ENCODE results near the gene ELK3.

The ELK3 gene

DNA sequence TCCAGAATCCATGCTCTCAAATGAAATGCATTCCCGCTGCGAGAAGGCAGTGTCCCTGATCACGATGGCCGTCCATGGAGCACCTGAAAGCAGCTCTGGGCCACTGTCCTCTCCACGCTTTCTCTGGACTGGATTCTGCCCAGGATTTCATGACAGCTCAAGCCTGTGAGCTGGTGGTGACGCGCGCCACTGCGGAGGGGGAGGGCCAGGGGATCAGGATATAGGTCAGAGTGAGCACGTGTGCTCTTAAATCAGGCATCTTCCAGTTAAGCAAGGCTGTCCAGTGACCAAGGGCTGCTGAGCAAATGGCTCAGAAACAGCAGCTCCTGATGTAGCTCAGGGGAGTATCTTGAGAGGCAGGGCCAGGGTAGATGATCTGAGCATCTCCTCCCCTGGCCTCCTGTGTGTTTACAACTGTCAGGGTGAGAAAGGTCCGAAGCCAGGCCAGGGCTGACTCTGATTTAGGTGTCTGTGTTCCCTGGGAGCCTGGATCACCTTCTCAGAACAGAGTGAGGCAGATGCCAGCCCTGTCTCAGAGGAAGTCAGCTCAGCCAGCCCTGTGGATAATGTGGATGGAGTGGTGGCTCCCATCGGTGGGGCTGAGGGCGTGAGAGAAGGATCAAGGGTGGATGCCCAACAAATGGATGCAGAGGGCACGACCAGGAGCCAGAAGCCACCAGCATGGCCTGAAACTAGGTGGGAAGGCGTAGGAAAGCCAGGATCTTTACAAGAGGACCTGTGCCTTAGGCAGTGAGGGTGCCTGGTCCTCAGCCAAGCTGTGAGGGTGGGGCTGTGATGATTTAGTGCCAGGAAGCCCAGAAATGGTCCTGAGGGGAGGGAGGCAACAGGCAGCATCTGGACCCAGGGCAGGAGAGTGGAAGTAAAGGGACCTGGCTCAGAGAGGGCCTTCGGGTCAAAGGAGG lies 55.3 kb downstream of the ELK3 start:
- Histone ChIP-seq H3K9ac (ENCODE audit: low read length) (no peak overlapping the region), H3K27me3 (ENCODE audit: control insufficient read depth in 1 of 2, insufficient read depth in 2 of 2, low read length in 2 of 2) (no peaks in the 10 kb centered on the region), H3K4me3 (ENCODE audit: low read depth in 1 of 2, low read length in 2 of 2) (no peak overlapping the region), H3K36me3 (ENCODE audit: insufficient read depth, low read length) (peaks cover 23% of the 10 kb centered on the region), H3K27ac (ENCODE audit: low read depth, low read length) (peak overlapping the region; percentile 23), H3K9me3 (ENCODE audit: low read length) (no peaks in the 10 kb centered on the region), H3K4me1 (ENCODE audit: insufficient read depth, low read length) (peaks cover 23% of the 10 kb centered on the region)

DNA sequence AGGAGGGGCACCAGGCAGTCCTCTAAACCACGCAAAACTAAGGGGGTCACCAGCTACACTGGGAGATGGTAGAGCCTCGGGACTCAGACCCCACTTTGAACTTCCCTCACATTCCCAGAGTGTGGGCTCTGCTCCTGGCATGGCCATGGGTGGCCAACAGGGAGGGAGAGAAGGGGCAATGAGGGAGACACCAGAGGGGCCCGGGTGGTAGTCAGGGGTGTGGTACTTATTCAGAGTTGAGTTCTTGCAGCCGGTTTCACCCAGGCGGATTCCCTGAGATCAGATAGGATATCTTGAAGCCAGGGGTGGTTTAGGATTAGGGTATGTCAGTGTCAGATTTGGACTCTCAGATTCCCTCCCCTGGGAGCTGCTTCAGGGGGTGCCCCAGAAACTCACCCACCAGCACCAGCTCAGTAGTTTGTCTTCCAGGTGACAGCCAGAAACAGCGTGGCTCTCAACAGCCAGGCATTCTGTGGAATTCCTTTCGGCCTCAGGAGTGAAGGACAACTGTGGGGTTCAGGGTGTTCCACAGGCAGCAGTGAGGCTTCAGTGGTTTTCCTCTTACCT lies 56.0 kb downstream of the ELK3 start:
- Histone ChIP-seq H3K36me3 (ENCODE audit: insufficient read depth, low read length) (peaks cover 23% of the 10 kb centered on the region), H3K9me3 (ENCODE audit: low read length) (no peaks in the 10 kb centered on the region), H3K27ac (ENCODE audit: low read depth, low read length) (no peak overlapping the region), H3K9ac (ENCODE audit: low read length) (no peak overlapping the region), H3K4me3 (ENCODE audit: low read depth in 1 of 2, low read length in 2 of 2) (no peak overlapping the region), H3K27me3 (ENCODE audit: control insufficient read depth in 1 of 2, insufficient read depth in 2 of 2, low read length in 2 of 2) (no peaks in the 10 kb centered on the region), H3K4me1 (ENCODE audit: insufficient read depth, low read length) (peaks cover 28% of the 10 kb centered on the region)

DNA sequence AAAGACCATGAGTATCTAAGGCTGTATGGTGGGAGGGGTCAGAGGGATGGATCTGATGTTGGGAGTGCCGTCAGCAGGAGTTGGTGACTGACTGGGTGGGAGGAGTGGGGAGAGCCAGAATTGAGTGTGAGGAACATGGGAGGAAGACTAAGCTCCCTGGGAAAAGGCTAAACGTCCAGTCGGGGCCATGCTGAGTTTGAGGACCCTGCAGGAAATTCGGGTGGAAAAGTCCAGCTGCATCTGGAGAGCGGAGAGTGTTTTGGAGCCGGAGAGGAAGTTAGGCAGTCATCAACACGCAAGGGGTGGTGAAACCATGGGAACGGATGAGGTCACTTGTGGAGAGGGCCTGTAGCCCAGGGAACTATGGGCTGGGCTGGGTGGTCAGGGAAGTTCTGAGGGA lies 60.9 kb downstream of the ELK3 start:
- Histone ChIP-seq H3K9ac (ENCODE audit: low read length) (no peak overlapping the region), H3K9me3 (ENCODE audit: low read length) (no peaks in the 10 kb centered on the region), H3K36me3 (ENCODE audit: insufficient read depth, low read length) (peaks cover 5% of the 10 kb centered on the region), H3K27ac (ENCODE audit: low read depth, low read length) (no peak overlapping the region), H3K4me1 (ENCODE audit: insufficient read depth, low read length) (peaks cover 43% of the 10 kb centered on the region), H3K27me3 (ENCODE audit: control insufficient read depth in 1 of 2, insufficient read depth in 2 of 2, low read length in 2 of 2) (no peaks in the 10 kb centered on the region), H3K4me3 (ENCODE audit: low read depth in 1 of 2, low read length in 2 of 2) (no peak overlapping the region)

DNA sequence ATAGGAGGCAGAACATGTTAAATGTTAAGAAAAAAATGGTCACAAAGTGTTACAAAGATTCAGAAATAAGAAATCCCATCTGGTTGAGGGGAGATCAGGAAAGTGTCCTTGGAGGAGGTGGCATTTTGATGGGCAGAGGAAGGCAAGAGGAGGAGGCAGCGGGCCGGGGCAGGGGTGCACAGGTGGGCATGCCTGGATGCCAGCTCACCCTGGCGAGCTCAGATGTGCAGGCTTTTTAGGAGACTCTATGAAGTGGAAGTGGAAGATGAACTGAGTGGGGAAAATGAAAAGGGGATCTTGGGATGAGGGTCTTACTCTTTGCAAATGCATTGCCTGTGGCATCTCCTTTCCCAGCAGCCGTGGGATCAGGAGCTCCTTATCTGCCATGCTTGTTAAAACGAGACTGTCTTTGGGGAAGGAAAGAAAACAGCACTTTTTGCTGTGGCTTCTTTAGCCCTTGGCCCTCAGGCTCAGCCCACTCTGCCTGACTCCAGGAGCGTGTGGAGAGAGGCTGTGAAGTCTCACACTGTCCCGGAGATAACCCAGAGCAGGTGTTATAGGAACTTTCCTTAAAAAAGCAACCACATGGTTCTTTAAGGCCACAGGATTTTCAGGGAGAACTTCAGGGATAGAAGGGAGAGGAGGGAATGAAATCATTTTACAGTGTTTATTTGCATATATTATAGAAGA lies 62.6 kb downstream of the ELK3 start:
- Histone ChIP-seq H3K4me3 (ENCODE audit: low read depth in 1 of 2, low read length in 2 of 2) (no peak overlapping the region), H3K27ac (ENCODE audit: low read depth, low read length) (peak overlapping the region; percentile 54), H3K4me1 (ENCODE audit: insufficient read depth, low read length) (peaks cover 38% of the 10 kb centered on the region), H3K27me3 (ENCODE audit: control insufficient read depth in 1 of 2, insufficient read depth in 2 of 2, low read length in 2 of 2) (no peaks in the 10 kb centered on the region), H3K9ac (ENCODE audit: low read length) (no peak overlapping the region), H3K9me3 (ENCODE audit: low read length) (no peaks in the 10 kb centered on the region), H3K36me3 (ENCODE audit: insufficient read depth, low read length) (peaks cover 11% of the 10 kb centered on the region)

DNA sequence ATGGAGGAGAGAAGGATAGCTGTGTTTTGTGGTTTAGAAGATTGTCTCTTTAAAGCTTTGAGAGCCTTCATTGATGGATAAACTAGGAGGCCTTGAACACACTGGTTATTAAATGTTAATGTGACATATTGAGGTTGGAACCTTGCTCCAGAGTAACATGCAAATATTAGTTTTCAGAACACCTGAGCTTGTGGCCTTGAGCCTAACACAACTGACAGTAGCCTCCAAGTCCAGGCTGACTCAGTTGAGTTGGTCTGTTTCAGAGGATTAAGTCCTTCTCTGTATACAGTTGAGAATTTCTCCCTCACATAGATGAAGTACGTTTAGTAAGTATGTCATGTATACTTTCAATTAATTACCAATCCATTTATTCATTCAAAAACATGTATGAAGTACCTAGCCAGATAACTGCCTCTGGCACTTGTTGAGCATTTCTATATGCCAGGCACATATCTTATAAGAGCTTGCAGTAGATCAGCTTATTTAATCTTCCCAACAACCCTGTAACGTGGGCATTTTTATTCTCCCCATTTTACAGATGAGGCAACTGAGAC lies 63.5 kb downstream of the ELK3 start:
- Histone ChIP-seq H3K4me1 (ENCODE audit: insufficient read depth, low read length) (peaks cover 45% of the 10 kb centered on the region), H3K27ac (ENCODE audit: low read depth, low read length) (peak overlapping the region; percentile 54), H3K4me3 (ENCODE audit: low read depth in 1 of 2, low read length in 2 of 2) (no peak overlapping the region), H3K36me3 (ENCODE audit: insufficient read depth, low read length) (peaks cover 9% of the 10 kb centered on the region), H3K27me3 (ENCODE audit: control insufficient read depth in 1 of 2, insufficient read depth in 2 of 2, low read length in 2 of 2) (no peaks in the 10 kb centered on the region), H3K9me3 (ENCODE audit: low read length) (no peaks in the 10 kb centered on the region), H3K9ac (ENCODE audit: low read length) (no peak overlapping the region)

DNA sequence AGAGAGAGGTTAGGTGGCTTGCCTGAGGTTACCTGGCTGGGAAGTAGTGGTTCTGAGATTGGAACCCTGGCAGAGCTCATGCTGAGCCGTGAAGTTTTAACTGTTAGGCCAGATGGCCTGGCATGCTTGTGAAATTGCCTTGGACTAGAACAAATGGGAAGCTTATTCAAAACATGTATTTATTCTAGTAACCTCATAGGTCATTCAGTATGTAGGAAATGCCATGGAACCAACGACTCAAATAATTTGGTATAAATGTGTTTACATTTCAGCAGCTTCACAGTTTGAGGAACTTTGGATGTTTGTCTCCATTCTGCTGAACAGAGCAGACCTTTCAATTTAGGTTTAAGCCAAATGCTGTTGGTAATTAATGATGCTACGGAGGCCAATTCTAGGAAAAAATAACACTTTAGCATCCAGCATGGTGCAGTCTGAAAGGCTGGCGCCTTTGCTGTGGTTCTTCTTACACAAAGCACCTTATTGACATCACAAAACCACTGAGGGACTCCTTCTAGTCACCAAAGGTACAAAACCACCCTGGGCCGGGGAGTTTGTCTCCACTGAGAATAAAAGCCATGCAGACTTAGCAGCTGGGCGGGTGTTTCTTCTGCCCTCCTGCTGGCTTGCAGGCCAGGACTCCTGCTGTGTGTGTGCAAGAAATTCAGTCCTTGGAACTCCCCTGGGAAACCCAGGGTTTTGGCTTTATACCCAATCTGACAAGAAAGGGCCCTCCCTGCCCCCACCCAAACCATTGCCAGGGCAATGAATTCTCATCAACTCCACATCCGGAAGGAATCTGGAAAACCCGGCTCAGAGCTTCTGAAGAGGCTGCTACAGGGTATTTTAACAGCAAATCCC lies 64.2 kb downstream of the ELK3 start:
- peaks cover 9% of the 10 kb centered on the region for H3K36me3 ChIP-seq (ENCODE audit: insufficient read depth, low read length)
- no peak overlapping the region for H3K4me3 ChIP-seq (ENCODE audit: low read depth in 1 of 2, low read length in 2 of 2)
- H3K27ac ChIP-seq (ENCODE audit: low read depth, low read length) = peak overlapping the region; percentile 67
- H3K9me3 ChIP-seq (ENCODE audit: low read length) = no peaks in the 10 kb centered on the region
- H3K9ac ChIP-seq (ENCODE audit: low read length) = no peak overlapping the region
- H3K27me3 ChIP-seq (ENCODE audit: control insufficient read depth in 1 of 2, insufficient read depth in 2 of 2, low read length in 2 of 2) = no peaks in the 10 kb centered on the region
- peaks cover 52% of the 10 kb centered on the region for H3K4me1 ChIP-seq (ENCODE audit: insufficient read depth, low read length)

DNA sequence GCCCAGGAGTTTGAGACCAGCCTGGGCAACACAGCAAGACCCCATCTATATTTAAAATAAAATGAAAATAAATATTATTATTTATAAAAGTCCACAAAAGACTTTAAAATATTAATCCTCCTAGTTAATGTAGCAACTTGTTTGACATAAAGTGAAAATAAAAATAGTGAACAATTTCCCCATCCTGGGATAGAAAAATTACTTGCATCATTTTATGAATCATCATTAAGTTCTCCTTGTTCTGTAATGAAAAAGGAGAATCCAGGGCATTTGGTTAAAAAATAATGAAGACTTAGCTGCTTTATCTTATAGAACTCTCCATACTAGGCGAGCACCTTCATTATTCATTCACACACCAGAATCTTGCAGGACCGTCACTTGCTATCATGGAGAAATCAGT lies 66.1 kb downstream of the ELK3 start:
- H3K4me1 ChIP-seq (ENCODE audit: insufficient read depth, low read length) = peaks cover 48% of the 10 kb centered on the region
- H3K4me3 ChIP-seq (ENCODE audit: low read depth in 1 of 2, low read length in 2 of 2) = no peak overlapping the region
- no peaks in the 10 kb centered on the region for H3K27me3 ChIP-seq (ENCODE audit: control insufficient read depth in 1 of 2, insufficient read depth in 2 of 2, low read length in 2 of 2)
- no peaks in the 10 kb centered on the region for H3K9me3 ChIP-seq (ENCODE audit: low read length)
- H3K36me3 ChIP-seq (ENCODE audit: insufficient read depth, low read length) = peaks cover 16% of the 10 kb centered on the region
- H3K9ac ChIP-seq (ENCODE audit: low read length) = no peak overlapping the region
- H3K27ac ChIP-seq (ENCODE audit: low read depth, low read length) = no peak overlapping the region

DNA sequence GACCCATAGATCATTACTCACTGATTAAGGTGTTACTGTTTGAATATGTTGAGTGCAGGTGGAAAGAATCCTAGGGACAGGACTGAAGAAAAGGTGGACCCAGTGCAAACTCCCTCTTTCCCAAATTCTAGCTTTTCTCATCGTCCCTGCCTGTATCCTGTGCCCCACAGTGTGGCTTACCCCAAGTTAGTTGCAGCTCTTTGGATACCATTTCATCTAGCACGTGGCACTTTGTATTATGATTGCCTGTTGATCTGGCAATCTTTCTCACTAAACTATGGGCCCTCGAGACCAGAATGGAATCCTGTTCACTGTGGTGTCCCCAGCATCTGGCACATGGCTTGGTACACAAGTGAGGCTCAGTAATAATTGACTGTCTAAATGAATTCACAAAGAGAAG lies 66.5 kb downstream of the ELK3 start:
- Histone ChIP-seq H3K4me3 (ENCODE audit: low read depth in 1 of 2, low read length in 2 of 2) (no peak overlapping the region), H3K9ac (ENCODE audit: low read length) (no peak overlapping the region), H3K36me3 (ENCODE audit: insufficient read depth, low read length) (peaks cover 16% of the 10 kb centered on the region), H3K4me1 (ENCODE audit: insufficient read depth, low read length) (peaks cover 46% of the 10 kb centered on the region), H3K27ac (ENCODE audit: low read depth, low read length) (no peak overlapping the region), H3K27me3 (ENCODE audit: control insufficient read depth in 1 of 2, insufficient read depth in 2 of 2, low read length in 2 of 2) (no peaks in the 10 kb centered on the region), H3K9me3 (ENCODE audit: low read length) (no peaks in the 10 kb centered on the region)

DNA sequence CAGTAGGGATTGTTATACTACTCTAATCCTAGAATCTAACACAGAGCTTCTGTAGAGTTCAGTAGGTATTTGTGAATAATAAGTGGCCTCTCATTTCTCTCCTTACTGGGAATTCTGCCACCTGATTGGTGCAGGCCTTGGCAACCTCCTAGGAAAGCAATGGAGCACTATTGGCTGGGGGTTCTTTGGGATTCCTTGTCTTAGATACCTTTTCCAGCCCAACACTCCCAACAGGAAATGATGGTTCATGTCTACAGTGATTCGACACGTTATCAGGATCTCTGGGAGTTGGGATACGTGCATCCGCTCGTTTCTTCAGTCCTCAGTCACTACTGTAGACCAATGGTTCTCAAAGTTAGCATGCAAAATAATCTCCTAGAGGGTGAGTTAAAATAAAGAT lies 67.4 kb downstream of the ELK3 start:
- no peak overlapping the region for H3K27ac ChIP-seq (ENCODE audit: low read depth, low read length)
- peaks cover 42% of the 10 kb centered on the region for H3K4me1 ChIP-seq (ENCODE audit: insufficient read depth, low read length)

DNA sequence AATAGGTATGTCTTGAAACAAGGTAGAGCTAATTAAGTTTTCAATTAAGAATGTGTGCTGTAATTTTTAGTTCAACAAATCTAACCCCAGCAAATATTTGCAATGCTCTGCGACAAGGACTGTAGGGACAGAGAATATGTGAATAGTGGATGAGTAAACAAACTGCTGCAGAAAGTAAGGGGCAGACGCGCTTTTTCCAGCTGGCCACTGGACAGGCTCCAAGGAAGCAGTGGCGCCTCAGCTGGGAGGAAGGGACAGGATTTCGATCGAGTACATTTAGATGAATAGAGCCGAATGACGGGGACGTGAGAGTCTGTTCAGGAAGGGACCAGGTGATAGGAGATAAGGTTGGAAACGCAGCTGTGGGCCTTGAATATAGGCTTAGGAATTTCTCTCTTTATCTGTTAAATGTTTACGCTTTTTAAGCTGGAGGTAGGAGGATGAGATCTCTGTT lies 69.3 kb downstream of the ELK3 start:
- Histone ChIP-seq H3K27me3 (ENCODE audit: control insufficient read depth in 1 of 2, insufficient read depth in 2 of 2, low read length in 2 of 2) (no peaks in the 10 kb centered on the region), H3K4me3 (ENCODE audit: low read depth in 1 of 2, low read length in 2 of 2) (no peak overlapping the region), H3K36me3 (ENCODE audit: insufficient read depth, low read length) (peaks cover 24% of the 10 kb centered on the region), H3K9me3 (ENCODE audit: low read length) (no peaks in the 10 kb centered on the region), H3K4me1 (ENCODE audit: insufficient read depth, low read length) (peaks cover 23% of the 10 kb centered on the region), H3K9ac (ENCODE audit: low read length) (no peak overlapping the region), H3K27ac (ENCODE audit: low read depth, low read length) (peak overlapping the region; percentile 58)

More for the DNA sequence above, 67.4 kb downstream of the ELK3 start:
- Histone ChIP-seq H3K4me3 (ENCODE audit: low read depth in 1 of 2, low read length in 2 of 2) (no peak overlapping the region), H3K9me3 (ENCODE audit: low read length) (no peaks in the 10 kb centered on the region), H3K36me3 (ENCODE audit: insufficient read depth, low read length) (peaks cover 16% of the 10 kb centered on the region), H3K9ac (ENCODE audit: low read length) (no peak overlapping the region), H3K27me3 (ENCODE audit: control insufficient read depth in 1 of 2, insufficient read depth in 2 of 2, low read length in 2 of 2) (no peaks in the 10 kb centered on the region)

Data from muscle layer of colon (tissue), 2 donors.